ENCODE measurements around the gene GBX2. TPM values are rescaled to one million over a fixed set of nuclear protein-coding genes. Genes with fewer than 3 reads are reported as not detected.

GBX2 gene
- total RNA-seq, 1 donor from 2014 or later: not detected

- FAIRE-seq (no peak), DNase-seq (ENCODE audit: low read depth) (no peak)
- Histone ChIP-seq H3K36me3 (ENCODE audit: control insufficient read depth, insufficient read depth, low read length) (no peaks in the 10 kb centered on the region), H3K4me3 (ENCODE audit: low read depth, low read length) (no peak overlapping the region), H3K27me3 (ENCODE audit: control insufficient read depth, insufficient read depth, low read length) (peaks cover 21% of the 10 kb centered on the region)
- TF ChIP-seq CTCF (IDR thresholded peaks at IDR 0.05; ENCODE audit: insufficient read depth, low read length, severe bottlenecking): peak; percentile 55
Measured at GRCh38 chr2:236177604-236177966, 9.4 kb upstream of the GBX2 start.

- Histone ChIP-seq H3K36me3 (ENCODE audit: control insufficient read depth, insufficient read depth, low read length) (no peaks in the 10 kb centered on the region), H3K27me3 (ENCODE audit: control insufficient read depth, insufficient read depth, low read length) (peaks cover 28% of the 10 kb centered on the region), H3K4me3 (ENCODE audit: low read depth, low read length) (no peak overlapping the region)
- no peak for TF ChIP-seq CTCF (IDR thresholded peaks at IDR 0.05; ENCODE audit: insufficient read depth, low read length, severe bottlenecking)
- FAIRE-seq (no peak), DNase-seq (ENCODE audit: low read depth) (no peak)
Measured at GRCh38 chr2:236176951-236177350, 8.8 kb upstream of the GBX2 start.

GRCh38 chr2:236176417-236176816, 8.2 kb upstream of the GBX2 start:
- TF ChIP-seq CTCF (IDR thresholded peaks at IDR 0.05; ENCODE audit: insufficient read depth, low read length, severe bottlenecking): peak; percentile 73
- Histone ChIP-seq H3K27me3 (ENCODE audit: control insufficient read depth, insufficient read depth, low read length) (peaks cover 33% of the 10 kb centered on the region), H3K4me3 (ENCODE audit: low read depth, low read length) (no peak overlapping the region), H3K36me3 (ENCODE audit: control insufficient read depth, insufficient read depth, low read length) (no peaks in the 10 kb centered on the region)
- DNase-seq (ENCODE audit: low read depth): no peak
- FAIRE-seq: no peak

- FAIRE-seq (no peak), DNase-seq (ENCODE audit: low read depth) (no peak)
Measured at GRCh38 chr2:236175548-236176150, 7.5 kb upstream of the GBX2 start.

GRCh38 chr2:236173729-236174607, 5.8 kb upstream of the GBX2 start:
- FAIRE-seq: peak; percentile 18
- no peak for DNase-seq (ENCODE audit: low read depth)
- H3K27me3 ChIP-seq (ENCODE audit: control insufficient read depth, insufficient read depth, low read length): peaks cover 55% of the 10 kb centered on the region

More at GRCh38 chr2:236175548-236176150, 7.5 kb upstream of the GBX2 start:
- TF ChIP-seq CTCF (IDR thresholded peaks at IDR 0.05; ENCODE audit: insufficient read depth, low read length, severe bottlenecking): no peak
- Histone ChIP-seq H3K36me3 (ENCODE audit: control insufficient read depth, insufficient read depth, low read length) (no peaks in the 10 kb centered on the region), H3K27me3 (ENCODE audit: control insufficient read depth, insufficient read depth, low read length) (peaks cover 41% of the 10 kb centered on the region), H3K4me3 (ENCODE audit: low read depth, low read length) (no peak overlapping the region)

More at GRCh38 chr2:236173729-236174607, 5.8 kb upstream of the GBX2 start:
- no peak for TF ChIP-seq CTCF (IDR thresholded peaks at IDR 0.05; ENCODE audit: insufficient read depth, low read length, severe bottlenecking)
- H3K36me3 ChIP-seq (ENCODE audit: control insufficient read depth, insufficient read depth, low read length): no peaks in the 10 kb centered on the region
- H3K4me3 ChIP-seq (ENCODE audit: low read depth, low read length): no peak overlapping the region

All from bronchial epithelial cell (primary cell).